HEK293 (cell line): ENCODE results near the gene EYA3.

Source experiments
- CTCF ChIA-PET: fragments of 350-600 bp; formaldehyde crosslinking; extraction: SDS; loops from one replicate; lab custom pipeline; 2021; ENCODE audit warnings: antibody characterized with exemption; lab: Yijun Ruan, JAX
- POLR2A ChIA-PET: fragments of 300-600 bp; formaldehyde crosslinking; extraction: SDS; loops from one replicate; lab custom pipeline; 2020; ENCODE audit warnings: antibody characterized with exemption, inconsistent platforms; lab: Yijun Ruan, JAX
- H3K27ac ChIP-seq: fragments of 200-500 bp; sonication (Bioruptor generic); 2 replicates; pipeline ENCODE4 v1.5.1; 2014; ENCODE audit warnings: low read depth, low read length, control low read depth, inconsistent platforms; ENCODE audit errors: extremely low read depth
- H3K36me3 ChIP-seq, 2 experiments: fragments of 200-500 bp in 1 of 2; sonication (Bioruptor generic) in 1 of 2; 1 replicate in 1 of 2; 2 replicates in 1 of 2; pipeline ENCODE4 v1.5.1; 2014 to 2017; ENCODE audit warnings: inconsistent platforms in 2 of 2, low read length in 2 of 2; ENCODE audit not compliant: control insufficient read depth in 2 of 2, insufficient read depth in 1 of 2
- H3K4me1 ChIP-seq: fragments of 200-500 bp; sonication (Bioruptor generic); 2 replicates; pipeline ENCODE4 v1.5.1; 2014; ENCODE audit warnings: mild to moderate bottlenecking, low read length, inconsistent platforms; ENCODE audit not compliant: control insufficient read depth, insufficient read depth
- H3K4me3 ChIP-seq: 2 replicates; pipeline ENCODE4 v1.5.1; 2011; ENCODE audit warnings: low read depth, mild to moderate bottlenecking, control low read depth, low read length, moderate library complexity
- H3K9me3 ChIP-seq: fragments of 200-500 bp; sonication (Bioruptor generic); 2 replicates; pipeline ENCODE4 v1.5.1; 2014; ENCODE audit warnings: low read depth, low read length, inconsistent platforms; ENCODE audit not compliant: control insufficient read depth, insufficient read depth
- EGR2 ChIP-seq: fragments of 450-650 bp; formaldehyde crosslinking; IDR thresholded peaks from 2 replicates; pipeline ENCODE4 v1.5.1; 2016; ENCODE audit warnings: low read depth, missing biosample characterization, missing genetic modification characterization
- GLI2 ChIP-seq: fragments of 450-650 bp; formaldehyde crosslinking; IDR thresholded peaks from 2 replicates; pipeline ENCODE4; 2017; ENCODE audit warnings: missing biosample characterization, missing genetic modification characterization, low read depth, borderline replicate concordance
- KLF8 ChIP-seq: fragments of 450-650 bp; formaldehyde crosslinking; IDR thresholded peaks from 2 replicates; pipeline ENCODE4 v1.5.1; 2016; ENCODE audit warnings: missing biosample characterization, missing genetic modification characterization
- MZF1 ChIP-seq: fragments of 450-650 bp; formaldehyde crosslinking; IDR thresholded peaks from 2 replicates; pipeline ENCODE4 v1.5.1; 2017; ENCODE audit warnings: missing biosample characterization, missing genetic modification characterization, borderline replicate concordance
- OSR2 ChIP-seq: fragments of 450-650 bp; formaldehyde crosslinking; IDR thresholded peaks from 2 replicates; pipeline ENCODE4 v1.5.1; 2016; ENCODE audit warnings: missing biosample characterization, missing genetic modification characterization
- OVOL3 ChIP-seq: fragments of 450-650 bp; formaldehyde crosslinking; IDR thresholded peaks from 2 replicates; pipeline ENCODE4 v1.5.1; 2016; ENCODE audit warnings: missing biosample characterization, missing genetic modification characterization
- SP3 ChIP-seq: fragments of 450-650 bp; formaldehyde crosslinking; IDR thresholded peaks from 2 replicates; pipeline ENCODE4 v1.5.1; 2016; ENCODE audit warnings: missing biosample characterization, missing genetic modification characterization
- SP7 ChIP-seq: fragments of 450-650 bp; formaldehyde crosslinking; IDR thresholded peaks from 2 replicates; pipeline ENCODE4 v1.5.1; 2016; ENCODE audit warnings: missing biosample characterization, missing genetic modification characterization
- TCF7L2 ChIP-seq: IDR thresholded peaks from 2 replicates; pipeline ENCODE4 v1.6.1; 2011; ENCODE audit warnings: low read depth, mild to moderate bottlenecking, inconsistent platforms, low read length, moderate library complexity, borderline replicate concordance
- WT1 ChIP-seq: fragments of 450-650 bp; formaldehyde crosslinking; IDR thresholded peaks from 2 replicates; pipeline ENCODE4 v1.5.1; 2016; ENCODE audit warnings: missing biosample characterization, missing genetic modification characterization
- ZFHX2 ChIP-seq: fragments of 450-650 bp; formaldehyde crosslinking; conservative IDR thresholded peaks from 2 replicates; pipeline ENCODE4 v1.5.1; 2016; ENCODE audit warnings: missing biosample characterization, missing genetic modification characterization
- ZNF112 ChIP-seq: fragments of 450-650 bp; formaldehyde crosslinking; IDR thresholded peaks from 2 replicates; pipeline ENCODE4 v1.5.0; 2017; ENCODE audit warnings: missing biosample characterization, missing genetic modification characterization
- ZNF16 ChIP-seq: fragments of 450-650 bp; formaldehyde crosslinking; IDR thresholded peaks from 2 replicates; pipeline ENCODE4 v1.5.1; 2016; ENCODE audit warnings: low read depth, missing biosample characterization, missing genetic modification characterization
- ZNF324 ChIP-seq: fragments of 450-650 bp; formaldehyde crosslinking; IDR thresholded peaks from 2 replicates; pipeline ENCODE4 v1.5.1; 2016; ENCODE audit warnings: missing biosample characterization, missing genetic modification characterization
- ZNF354C ChIP-seq: fragments of 450-650 bp; formaldehyde crosslinking; IDR thresholded peaks from 2 replicates; pipeline ENCODE4 v1.5.1; 2016; ENCODE audit warnings: missing biosample characterization, missing genetic modification characterization, low read depth, borderline replicate concordance
- ZNF514 ChIP-seq: fragments of 450-650 bp; formaldehyde crosslinking; IDR thresholded peaks from 2 replicates; pipeline ENCODE4 v1.5.1; 2016; ENCODE audit warnings: missing biosample characterization, missing genetic modification characterization
- ZNF521 ChIP-seq: fragments of 450-650 bp; formaldehyde crosslinking; IDR thresholded peaks from 2 replicates; pipeline ENCODE4 v1.5.1; 2017; ENCODE audit warnings: missing biosample characterization, mild to moderate bottlenecking, missing genetic modification characterization
- ZNF548 ChIP-seq: fragments of 450-650 bp; formaldehyde crosslinking; IDR thresholded peaks from 2 replicates; pipeline ENCODE4 v1.5.1; 2016; ENCODE audit warnings: missing biosample characterization, missing genetic modification characterization
- ZNF555 ChIP-seq: fragments of 450-650 bp; formaldehyde crosslinking; conservative IDR thresholded peaks from 2 replicates; pipeline ENCODE4 v1.5.1; 2017; ENCODE audit warnings: missing biosample characterization, mild to moderate bottlenecking, missing genetic modification characterization, inconsistent platforms
- ZNF660 ChIP-seq: fragments of 450-650 bp; IDR thresholded peaks from 2 replicates; pipeline ENCODE4 v1.5.1; 2018; ENCODE audit warnings: missing biosample characterization, mild to moderate bottlenecking, missing genetic modification characterization
- ZNF670 ChIP-seq: fragments of 450-650 bp; formaldehyde crosslinking; IDR thresholded peaks from 2 replicates; pipeline ENCODE4 v1.5.1; 2016; ENCODE audit warnings: missing biosample characterization, missing genetic modification characterization, low read depth
- TF ChIP-seq, protein P1 (sequence below): fragments of 450-650 bp; formaldehyde crosslinking; IDR thresholded peaks from 2 replicates; pipeline ENCODE4 v1.5.1; 2016; ENCODE audit warnings: missing biosample characterization, missing genetic modification characterization
- TF ChIP-seq, protein P2 (sequence below): fragments of 450-650 bp; formaldehyde crosslinking; IDR thresholded peaks from 2 replicates; pipeline ENCODE4 v1.5.1; 2016; ENCODE audit warnings: missing biosample characterization, missing genetic modification characterization, low read depth
- TF ChIP-seq, protein P3 (sequence below): fragments of 450-650 bp; formaldehyde crosslinking; IDR thresholded peaks from 2 replicates; pipeline ENCODE4 v1.5.1; 2017; ENCODE audit warnings: missing biosample characterization, missing genetic modification characterization
- TF ChIP-seq, protein P4 (sequence below): fragments of 450-650 bp; formaldehyde crosslinking; IDR thresholded peaks from 2 replicates; pipeline ENCODE4 v1.5.1; 2016; ENCODE audit warnings: missing biosample characterization, missing genetic modification characterization
- TF ChIP-seq, protein P5 (sequence below): fragments of 450-650 bp; formaldehyde crosslinking; IDR thresholded peaks from 2 replicates; pipeline ENCODE4 v1.5.1; 2017; ENCODE audit warnings: missing biosample characterization, mild to moderate bottlenecking, missing genetic modification characterization, moderate library complexity

EYA3 gene

DNA sequence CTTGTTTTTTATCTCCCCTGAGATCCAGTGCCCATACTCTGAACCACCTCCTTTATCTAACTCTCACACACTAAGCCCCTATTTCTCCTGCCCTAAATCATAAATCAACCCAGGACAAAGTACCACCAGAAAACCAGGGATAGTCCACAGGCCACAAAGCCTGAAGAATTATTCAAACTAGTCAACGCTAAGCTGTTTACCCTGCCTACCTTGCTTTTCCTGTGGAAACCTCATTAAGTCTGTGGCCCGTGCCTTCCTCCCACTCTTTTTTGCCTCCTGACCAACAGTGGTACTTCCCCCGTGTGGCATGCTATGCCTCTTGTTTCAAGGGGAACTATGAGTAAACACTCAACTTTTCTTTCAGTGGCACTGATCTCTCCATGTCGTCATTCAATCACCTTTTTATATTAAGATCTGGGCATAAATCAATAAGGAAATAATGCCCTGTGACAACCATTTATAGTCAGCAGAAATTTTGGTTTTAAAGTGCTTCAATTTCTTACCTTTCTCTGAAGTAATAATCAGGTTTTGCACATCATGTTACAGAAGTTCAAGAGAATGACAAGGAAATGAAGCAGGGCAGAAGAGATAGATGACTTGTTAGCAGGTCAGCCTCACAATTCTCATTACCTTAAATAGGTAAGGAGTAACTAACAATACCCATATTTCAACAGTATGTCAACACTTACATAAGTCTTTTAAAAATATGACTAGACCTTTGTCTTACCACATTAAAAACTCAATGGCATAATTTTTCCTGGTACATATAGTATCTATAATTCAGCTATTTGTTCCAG, 32.1 kb downstream of the EYA3 start:
- Histone ChIP-seq H3K4me1 (peaks cover 19% of the 10 kb centered on the region), H3K4me3 (no peak overlapping the region), H3K9me3 (no peaks in the 10 kb centered on the region), H3K27ac (no peak overlapping the region), H3K36me3 (peaks cover 0 to 3% of the 10 kb centered on the region in 2 experiments; a peak in 2 of 3 replicates)
- ChIA-PET CTCF (interaction anchor here (0.7 to 1.3 kb wide), 2 partner anchors 8 to 549 kb away, joined by 3 read pairs; no protein-coding TSS in a partner anchor), POLR2A (interaction anchor here (0.6 kb wide), 1 partner anchor 452 kb away, joined by 5 read pairs; the partner anchor contains the start of gene AHDC1)
- TF ChIP-seq, protein P1, sequence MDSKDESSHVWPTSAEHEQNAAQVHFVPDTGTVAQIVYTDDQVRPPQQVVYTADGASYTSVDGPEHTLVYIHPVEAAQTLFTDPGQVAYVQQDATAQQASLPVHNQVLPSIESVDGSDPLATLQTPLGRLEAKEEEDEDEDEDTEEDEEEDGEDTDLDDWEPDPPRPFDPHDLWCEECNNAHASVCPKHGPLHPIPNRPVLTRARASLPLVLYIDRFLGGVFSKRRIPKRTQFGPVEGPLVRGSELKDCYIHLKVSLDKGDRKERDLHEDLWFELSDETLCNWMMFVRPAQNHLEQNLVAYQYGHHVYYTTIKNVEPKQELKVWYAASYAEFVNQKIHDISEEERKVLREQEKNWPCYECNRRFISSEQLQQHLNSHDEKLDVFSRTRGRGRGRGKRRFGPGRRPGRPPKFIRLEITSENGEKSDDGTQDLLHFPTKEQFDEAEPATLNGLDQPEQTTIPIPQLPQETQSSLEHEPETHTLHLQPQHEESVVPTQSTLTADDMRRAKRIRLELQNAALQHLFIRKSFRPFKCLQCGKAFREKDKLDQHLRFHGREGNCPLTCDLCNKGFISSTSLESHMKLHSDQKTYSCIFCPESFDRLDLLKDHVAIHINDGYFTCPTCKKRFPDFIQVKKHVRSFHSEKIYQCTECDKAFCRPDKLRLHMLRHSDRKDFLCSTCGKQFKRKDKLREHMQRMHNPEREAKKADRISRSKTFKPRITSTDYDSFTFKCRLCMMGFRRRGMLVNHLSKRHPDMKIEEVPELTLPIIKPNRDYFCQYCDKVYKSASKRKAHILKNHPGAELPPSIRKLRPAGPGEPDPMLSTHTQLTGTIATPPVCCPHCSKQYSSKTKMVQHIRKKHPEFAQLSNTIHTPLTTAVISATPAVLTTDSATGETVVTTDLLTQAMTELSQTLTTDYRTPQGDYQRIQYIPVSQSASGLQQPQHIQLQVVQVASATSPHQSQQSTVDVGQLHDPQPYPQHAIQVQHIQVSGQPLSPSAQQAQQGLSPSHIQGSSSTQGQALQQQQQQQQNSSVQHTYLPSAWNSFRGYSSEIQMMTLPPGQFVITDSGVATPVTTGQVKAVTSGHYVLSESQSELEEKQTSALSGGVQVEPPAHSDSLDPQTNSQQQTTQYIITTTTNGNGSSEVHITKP (tag by site-specific recombination) = peak; percentile 84
- peak; percentile 66 for TF ChIP-seq EGR2 (tag by site-specific recombination)
- TF ChIP-seq, protein P2, sequence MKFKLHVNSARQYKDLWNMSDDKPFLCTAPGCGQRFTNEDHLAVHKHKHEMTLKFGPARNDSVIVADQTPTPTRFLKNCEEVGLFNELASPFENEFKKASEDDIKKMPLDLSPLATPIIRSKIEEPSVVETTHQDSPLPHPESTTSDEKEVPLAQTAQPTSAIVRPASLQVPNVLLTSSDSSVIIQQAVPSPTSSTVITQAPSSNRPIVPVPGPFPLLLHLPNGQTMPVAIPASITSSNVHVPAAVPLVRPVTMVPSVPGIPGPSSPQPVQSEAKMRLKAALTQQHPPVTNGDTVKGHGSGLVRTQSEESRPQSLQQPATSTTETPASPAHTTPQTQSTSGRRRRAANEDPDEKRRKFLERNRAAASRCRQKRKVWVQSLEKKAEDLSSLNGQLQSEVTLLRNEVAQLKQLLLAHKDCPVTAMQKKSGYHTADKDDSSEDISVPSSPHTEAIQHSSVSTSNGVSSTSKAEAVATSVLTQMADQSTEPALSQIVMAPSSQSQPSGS = 0 out of 2 replicates have a peak, but pooled peaks have one; percentile 7
- TF ChIP-seq, protein P3, sequence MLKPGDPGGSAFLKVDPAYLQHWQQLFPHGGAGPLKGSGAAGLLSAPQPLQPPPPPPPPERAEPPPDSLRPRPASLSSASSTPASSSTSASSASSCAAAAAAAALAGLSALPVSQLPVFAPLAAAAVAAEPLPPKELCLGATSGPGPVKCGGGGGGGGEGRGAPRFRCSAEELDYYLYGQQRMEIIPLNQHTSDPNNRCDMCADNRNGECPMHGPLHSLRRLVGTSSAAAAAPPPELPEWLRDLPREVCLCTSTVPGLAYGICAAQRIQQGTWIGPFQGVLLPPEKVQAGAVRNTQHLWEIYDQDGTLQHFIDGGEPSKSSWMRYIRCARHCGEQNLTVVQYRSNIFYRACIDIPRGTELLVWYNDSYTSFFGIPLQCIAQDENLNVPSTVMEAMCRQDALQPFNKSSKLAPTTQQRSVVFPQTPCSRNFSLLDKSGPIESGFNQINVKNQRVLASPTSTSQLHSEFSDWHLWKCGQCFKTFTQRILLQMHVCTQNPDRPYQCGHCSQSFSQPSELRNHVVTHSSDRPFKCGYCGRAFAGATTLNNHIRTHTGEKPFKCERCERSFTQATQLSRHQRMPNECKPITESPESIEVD = peak; percentile 34
- peak; percentile 28; the same call in 1 of the 2 replicates for TF ChIP-seq WT1 (tag by site-specific recombination)
- TF ChIP-seq OSR2 (tag by site-specific recombination) = peak; percentile 40; the same call in 1 of the 2 replicates
- no peak for TF ChIP-seq ZNF16 (tag by site-specific recombination)
- no peak for TF ChIP-seq GLI2
- no peak for TF ChIP-seq ZNF324
- TF ChIP-seq ZFHX2 = peak; percentile 81
- TF ChIP-seq SP7 (tag by site-specific recombination) = peak; percentile 22; the same call in 1 of the 2 replicates

DNA sequence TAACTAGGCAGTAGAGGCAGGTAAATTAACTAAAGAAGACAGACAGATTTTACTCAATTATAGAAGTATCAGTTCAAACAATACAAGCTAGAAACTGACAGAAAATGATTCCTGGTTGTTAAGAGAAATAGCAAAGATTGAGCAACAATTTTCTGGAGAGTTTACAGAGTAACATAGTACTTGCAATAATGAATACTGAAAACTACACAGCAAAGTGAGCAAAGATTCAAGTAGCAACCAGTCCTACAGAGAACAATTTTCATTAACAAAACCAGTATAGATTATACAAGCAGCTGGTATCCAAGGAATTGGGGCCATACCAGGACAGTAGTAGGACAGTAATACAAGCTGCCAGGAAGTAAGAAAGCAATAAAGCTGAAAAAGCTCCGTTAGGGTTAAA, 37.6 kb downstream of the EYA3 start:
- TF ChIP-seq OVOL3 (tag by site-specific recombination) (no peak), ZNF354C (no peak), ZNF521 (no peak), ZNF660 (tag by site-specific recombination) (no peak), MZF1 (tag by site-specific recombination) (no peak), TCF7L2 (no peak), KLF8 (tag by site-specific recombination) (no peak), ZNF548 (no peak), ZNF112 (tag by site-specific recombination) (no peak), ZNF16 (tag by site-specific recombination) (no peak), ZNF514 (tag by site-specific recombination) (no peak), ZNF555 (no peak), ZNF670 (tag by site-specific recombination) (no peak), SP3 (no peak)
- TF ChIP-seq, protein P4, sequence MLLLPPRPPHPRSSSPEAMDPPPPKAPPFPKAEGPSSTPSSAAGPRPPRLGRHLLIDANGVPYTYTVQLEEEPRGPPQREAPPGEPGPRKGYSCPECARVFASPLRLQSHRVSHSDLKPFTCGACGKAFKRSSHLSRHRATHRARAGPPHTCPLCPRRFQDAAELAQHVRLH (tag by site-specific recombination) = no peak
- TF ChIP-seq, protein P5, sequence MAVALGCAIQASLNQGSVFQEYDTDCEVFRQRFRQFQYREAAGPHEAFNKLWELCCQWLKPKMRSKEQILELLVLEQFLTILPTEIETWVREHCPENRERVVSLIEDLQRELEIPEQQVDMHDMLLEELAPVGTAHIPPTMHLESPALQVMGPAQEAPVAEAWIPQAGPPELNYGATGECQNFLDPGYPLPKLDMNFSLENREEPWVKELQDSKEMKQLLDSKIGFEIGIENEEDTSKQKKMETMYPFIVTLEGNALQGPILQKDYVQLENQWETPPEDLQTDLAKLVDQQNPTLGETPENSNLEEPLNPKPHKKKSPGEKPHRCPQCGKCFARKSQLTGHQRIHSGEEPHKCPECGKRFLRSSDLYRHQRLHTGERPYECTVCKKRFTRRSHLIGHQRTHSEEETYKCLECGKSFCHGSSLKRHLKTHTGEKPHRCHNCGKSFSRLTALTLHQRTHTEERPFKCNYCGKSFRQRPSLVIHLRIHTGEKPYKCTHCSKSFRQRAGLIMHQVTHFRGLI (tag by site-specific recombination) = no peak
- H3K4me1 ChIP-seq = peaks cover 3% of the 10 kb centered on the region; the same call in 1 of the 2 replicates
- no peak overlapping the region for H3K27ac ChIP-seq
- H3K36me3 ChIP-seq = peaks cover 0 to 24% of the 10 kb centered on the region in 2 experiments
- POLR2A ChIA-PET = no interaction called here
- H3K9me3 ChIP-seq = no peaks in the 10 kb centered on the region
- no peak overlapping the region for H3K4me3 ChIP-seq
- CTCF ChIA-PET = no interaction called here
